NT2/D1 (cell line): ENCODE measurements around the gene CYRIA.

Experiments
- DNase-seq: peaks from one replicate; pipeline ENCODE4 v3.0.0-alpha.2; 2011; ENCODE audit warnings: low read depth, low spot score
- H3K27me3 ChIP-seq: 2 replicates; pipeline ENCODE4 v1.6.0; 2011; ENCODE audit warnings: mild to moderate bottlenecking; ENCODE audit not compliant: insufficient read length, insufficient read depth
- H3K36me3 ChIP-seq: 2 replicates; pipeline ENCODE4 v1.6.1; 2011; ENCODE audit warnings: mild to moderate bottlenecking, low read length, mixed read lengths; ENCODE audit not compliant: insufficient read depth, insufficient read length
- H3K4me1 ChIP-seq: 2 replicates; pipeline ENCODE4 v1.5.1; 2011; ENCODE audit not compliant: insufficient read depth, insufficient read length
- H3K4me3 ChIP-seq: 2 replicates; pipeline ENCODE4 v1.5.1; 2011; ENCODE audit warnings: low read depth; ENCODE audit not compliant: insufficient read length
- H3K9ac ChIP-seq: 2 replicates; pipeline ENCODE4 v1.6.0; 2011; ENCODE audit warnings: low read depth; ENCODE audit not compliant: insufficient read length
- H3K9me3 ChIP-seq: 2 replicates; pipeline ENCODE4 v1.5.1; 2011; ENCODE audit warnings: mild to moderate bottlenecking, low read length; ENCODE audit not compliant: insufficient read depth
- SUZ12 ChIP-seq: IDR thresholded peaks from 2 replicates; pipeline ENCODE4 v1.6.1; 2011; ENCODE audit not compliant: insufficient read length, insufficient read depth; ENCODE audit errors: extremely low read depth
- YY1 ChIP-seq: IDR thresholded peaks from 2 replicates; pipeline ENCODE4 v1.6.1; 2011; ENCODE audit not compliant: insufficient read length, insufficient read depth
- ZNF274 ChIP-seq: IDR thresholded peaks from 2 replicates; pipeline ENCODE4 v1.6.1; 2011; ENCODE audit warnings: mild to moderate bottlenecking, low read depth, low read length

Gene CYRIA

DNA sequence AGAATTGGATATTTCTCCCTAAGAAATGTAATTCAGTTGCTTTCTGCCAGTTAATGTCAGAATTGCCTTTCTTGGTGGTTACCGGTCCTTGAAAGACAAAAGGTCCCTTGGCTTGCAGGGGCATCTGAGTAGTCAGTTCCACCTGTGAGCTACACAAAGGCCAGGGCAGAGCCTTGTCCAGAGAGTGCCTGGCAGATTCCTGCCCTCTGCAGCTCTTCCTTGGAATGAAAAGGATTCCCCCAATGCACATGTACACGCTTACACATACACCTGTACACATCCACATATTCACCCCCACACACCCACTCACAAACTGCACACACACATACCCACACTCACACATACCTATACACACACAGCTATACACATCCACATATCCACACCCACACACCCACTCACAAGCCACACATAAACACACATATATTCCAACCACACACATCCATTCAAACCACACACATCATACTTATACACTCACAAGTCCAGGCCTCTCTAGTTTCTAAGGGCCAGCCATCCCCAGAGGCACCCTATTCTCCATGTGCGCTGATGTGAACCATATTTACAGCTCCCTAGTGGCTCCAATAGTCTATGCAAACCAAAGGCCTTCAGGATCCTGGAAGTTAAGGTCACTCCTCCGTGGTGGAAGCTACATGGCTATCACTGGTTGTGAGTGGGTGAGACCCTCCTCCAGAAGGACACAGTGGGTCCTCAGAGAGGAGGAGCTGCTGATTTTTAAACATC is 9.6 kb downstream of the CYRIA start:
- H3K4me1 ChIP-seq: peaks cover 3% of the 10 kb centered on the region
- no peaks in the 10 kb centered on the region for H3K27me3 ChIP-seq
- no peaks in the 10 kb centered on the region for H3K9me3 ChIP-seq
- H3K9ac ChIP-seq: no peak overlapping the region
- DNase-seq: no peak
- no peak overlapping the region for H3K4me3 ChIP-seq
- H3K36me3 ChIP-seq: no peaks in the 10 kb centered on the region
- no peak for TF ChIP-seq SUZ12
- no peak for TF ChIP-seq YY1
- TF ChIP-seq ZNF274: no peak

GRCh38 chr2:16655445-16655837 is 10.2 kb downstream of the CYRIA start:
- Histone ChIP-seq H3K27me3 (no peaks in the 10 kb centered on the region), H3K4me3 (no peak overlapping the region), H3K9ac (no peak overlapping the region), H3K9me3 (no peaks in the 10 kb centered on the region), H3K4me1 (peaks cover 3% of the 10 kb centered on the region), H3K36me3 (no peaks in the 10 kb centered on the region)
- no peak for DNase-seq
- TF ChIP-seq ZNF274 (no peak), SUZ12 (no peak), YY1 (no peak)

- Histone ChIP-seq H3K27me3 (no peaks in the 10 kb centered on the region), H3K36me3 (no peaks in the 10 kb centered on the region), H3K9ac (no peak overlapping the region), H3K9me3 (no peaks in the 10 kb centered on the region), H3K4me1 (peaks cover 3% of the 10 kb centered on the region), H3K4me3 (no peak overlapping the region)
- TF ChIP-seq SUZ12: no peak
- no peak for TF ChIP-seq YY1
- no peak for TF ChIP-seq ZNF274
- DNase-seq: no peak
Measured at GRCh38 chr2:16654833-16655444, 10.7 kb downstream of the CYRIA start.

DNA sequence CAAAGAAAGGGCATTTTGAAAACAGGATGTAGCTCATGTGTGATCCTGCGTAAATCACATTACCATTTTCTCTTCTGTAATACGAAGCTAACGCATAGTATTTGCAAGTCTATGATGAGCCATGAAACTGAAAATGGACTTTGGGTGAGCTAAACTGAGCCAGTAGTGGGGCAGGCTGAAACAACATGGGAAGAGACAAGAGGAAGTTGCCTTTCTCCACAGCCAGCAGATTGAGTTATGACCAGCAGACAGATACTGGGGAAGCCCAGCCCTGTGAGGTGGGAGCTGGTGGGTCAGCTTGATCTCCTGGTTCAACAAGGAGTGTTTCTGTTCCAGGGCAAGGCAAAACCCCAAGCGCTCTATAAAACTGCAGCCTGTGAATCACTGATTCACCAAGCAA is 11.8 kb downstream of the CYRIA start:
- H3K4me1 ChIP-seq: peaks cover 3% of the 10 kb centered on the region
- TF ChIP-seq ZNF274: no peak
- no peak for TF ChIP-seq YY1
- no peak for TF ChIP-seq SUZ12
- no peak overlapping the region for H3K9ac ChIP-seq
- no peaks in the 10 kb centered on the region for H3K9me3 ChIP-seq
- H3K4me3 ChIP-seq: no peak overlapping the region
- no peak for DNase-seq
- H3K36me3 ChIP-seq: no peaks in the 10 kb centered on the region
- H3K27me3 ChIP-seq: no peaks in the 10 kb centered on the region

DNA sequence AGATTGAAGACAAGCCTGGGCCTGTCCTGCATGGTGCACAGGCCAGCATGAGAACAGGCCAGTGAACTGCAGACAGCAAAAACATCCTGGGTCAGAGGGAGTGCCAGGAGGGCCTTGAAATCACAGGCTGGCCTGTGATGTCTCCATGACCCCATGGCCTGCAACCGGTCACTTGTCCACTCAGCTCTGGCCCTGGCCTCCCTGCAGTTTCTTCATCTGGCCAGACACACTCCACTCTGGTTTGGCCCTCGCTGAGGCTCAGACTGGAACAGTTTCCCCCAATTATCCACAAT is 12.6 kb downstream of the CYRIA start:
- Histone ChIP-seq H3K9ac (no peak overlapping the region), H3K36me3 (no peaks in the 10 kb centered on the region), H3K27me3 (no peaks in the 10 kb centered on the region), H3K9me3 (no peaks in the 10 kb centered on the region), H3K4me1 (peaks cover 3% of the 10 kb centered on the region), H3K4me3 (no peak overlapping the region)
- TF ChIP-seq YY1 (no peak), ZNF274 (no peak), SUZ12 (no peak)
- no peak for DNase-seq

DNA sequence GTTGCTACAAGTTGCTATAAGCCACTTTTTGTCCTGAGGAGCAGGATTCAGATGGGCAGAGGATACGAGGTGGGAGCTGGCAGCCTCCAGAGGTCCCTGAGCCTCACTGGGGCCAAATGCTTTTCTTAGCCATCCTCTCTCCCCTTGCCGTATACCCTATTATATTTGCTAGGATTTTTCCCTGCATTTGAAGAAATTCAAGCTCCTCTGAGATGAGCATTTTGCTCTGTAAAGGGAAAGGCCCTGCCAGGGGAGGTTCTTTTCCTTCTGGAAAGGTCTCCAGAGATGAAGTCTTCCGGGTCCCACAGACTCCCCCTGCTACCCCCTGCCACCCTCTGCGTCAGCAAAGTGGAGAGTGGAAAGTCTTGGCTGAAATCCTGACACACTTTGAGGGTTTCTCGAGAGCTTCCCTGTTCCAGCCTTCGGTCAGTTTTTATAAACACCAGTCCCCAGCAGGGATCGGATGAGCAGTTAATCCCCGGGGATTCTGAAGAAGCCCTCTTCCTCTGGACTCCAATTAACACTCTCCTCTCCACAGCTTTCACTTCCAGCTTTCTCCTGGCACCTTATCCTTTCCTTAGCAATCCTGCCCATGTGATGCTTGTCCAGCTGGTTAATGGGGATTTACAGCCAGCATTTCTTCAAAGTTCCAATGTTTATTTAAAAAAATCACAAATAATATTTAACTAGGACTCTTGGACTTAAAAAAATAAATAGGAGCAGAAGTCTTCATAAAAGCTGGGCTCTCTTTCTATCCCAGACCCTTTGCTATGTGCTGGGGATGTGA is 13.1 kb downstream of the CYRIA start:
- no peak for DNase-seq
- H3K4me3 ChIP-seq: no peak overlapping the region
- no peaks in the 10 kb centered on the region for H3K36me3 ChIP-seq
- H3K4me1 ChIP-seq: peaks cover 3% of the 10 kb centered on the region
- no peaks in the 10 kb centered on the region for H3K9me3 ChIP-seq
- TF ChIP-seq ZNF274 (no peak), YY1 (no peak)
- H3K27me3 ChIP-seq: no peaks in the 10 kb centered on the region
- no peak overlapping the region for H3K9ac ChIP-seq
